ENCODE data around the gene IL27RA.
A peak's percentile ranks its signal among the peaks of the same experiment; 100 is the strongest.

The IL27RA gene

GRCh38 chr19:14031719-14032480 lies at the start of gene IL27RA:
TSS of gene IL27RA (plus strand) at chr19:14031762. CDS start at chr19:14031873, 111 bp downstream.
- Histone ChIP-seq H3K4me1 (ENCODE audit: insufficient read depth, low read length) (no peaks in the 10 kb centered on the region), H3K9ac (ENCODE audit: low read depth, low read length) (peak within 1 kb of the TSS; percentile 56), H3K9me3 (ENCODE audit: control insufficient read depth, insufficient read depth, low read length) (no peaks in the 10 kb centered on the region), H3K36me3 (ENCODE audit: insufficient read depth, low read length) (no peaks in the 10 kb centered on the region)

GRCh38 chr19:13981988-13982501 lies 49.5 kb upstream of the IL27RA start:
- Histone ChIP-seq H3K4me1 (ENCODE audit: insufficient read depth, low read length) (peaks cover 22% of the 10 kb centered on the region), H3K9me3 (ENCODE audit: control insufficient read depth, insufficient read depth, low read length) (no peaks in the 10 kb centered on the region), H3K36me3 (ENCODE audit: insufficient read depth, low read length) (no peaks in the 10 kb centered on the region; the same call in 1 of the 2 replicates), H3K9ac (ENCODE audit: low read depth, low read length) (no peak overlapping the region)

- Histone ChIP-seq H3K4me1 (ENCODE audit: insufficient read depth, low read length) (peaks cover 28% of the 10 kb centered on the region), H3K9me3 (ENCODE audit: control insufficient read depth, insufficient read depth, low read length) (no peaks in the 10 kb centered on the region), H3K9ac (ENCODE audit: low read depth, low read length) (no peak overlapping the region), H3K36me3 (ENCODE audit: insufficient read depth, low read length) (no peaks in the 10 kb centered on the region; the same call in 1 of the 2 replicates)
Observed at GRCh38 chr19:13982773-13983172, 48.8 kb upstream of the IL27RA start.

DNA sequence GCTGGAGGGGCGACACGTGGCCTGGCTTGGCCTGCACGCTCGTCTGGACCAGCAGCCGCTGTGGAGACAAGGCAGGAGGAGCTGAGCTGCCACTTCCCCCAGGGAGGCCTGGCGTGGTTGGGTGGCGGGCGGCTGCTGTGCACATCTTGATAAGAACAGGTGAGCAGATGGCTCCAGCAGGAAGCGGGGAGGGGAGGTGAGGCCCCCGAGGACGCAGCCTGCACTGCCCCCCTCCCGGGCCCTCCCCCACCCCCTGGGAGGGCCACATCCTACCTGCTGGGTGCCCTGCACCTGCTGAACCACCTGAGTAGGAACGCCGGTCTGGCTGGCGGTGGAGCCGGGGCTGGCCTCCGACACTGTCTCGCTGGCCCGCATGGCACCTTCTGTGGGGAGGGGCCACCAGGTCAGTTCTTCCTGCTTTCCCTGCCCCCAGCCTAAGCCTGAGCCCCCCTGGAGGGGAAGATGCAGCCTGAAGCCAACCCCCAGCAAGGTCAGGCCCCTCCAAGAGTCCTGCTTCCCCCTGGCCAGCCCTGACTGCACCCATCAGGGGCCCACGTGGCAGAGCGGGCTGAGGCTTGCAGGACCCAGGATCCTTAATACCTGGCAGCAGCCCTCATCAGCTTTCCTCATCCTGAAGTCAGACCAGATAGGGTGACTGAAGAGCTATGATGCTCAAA lies 48.2 kb upstream of the IL27RA start:
- Histone ChIP-seq H3K9ac (ENCODE audit: low read depth, low read length) (no peak overlapping the region), H3K36me3 (ENCODE audit: insufficient read depth, low read length) (no peaks in the 10 kb centered on the region; the same call in 1 of the 2 replicates), H3K9me3 (ENCODE audit: control insufficient read depth, insufficient read depth, low read length) (no peaks in the 10 kb centered on the region), H3K4me1 (ENCODE audit: insufficient read depth, low read length) (peaks cover 29% of the 10 kb centered on the region)

- Histone ChIP-seq H3K9ac (ENCODE audit: low read depth, low read length) (no peak overlapping the region), H3K36me3 (ENCODE audit: insufficient read depth, low read length) (no peaks in the 10 kb centered on the region; the same call in 1 of the 2 replicates), H3K4me1 (ENCODE audit: insufficient read depth, low read length) (peaks cover 34% of the 10 kb centered on the region), H3K9me3 (ENCODE audit: control insufficient read depth, insufficient read depth, low read length) (no peaks in the 10 kb centered on the region)
Observed at GRCh38 chr19:13984186-13984585, 47.4 kb upstream of the IL27RA start.

DNA sequence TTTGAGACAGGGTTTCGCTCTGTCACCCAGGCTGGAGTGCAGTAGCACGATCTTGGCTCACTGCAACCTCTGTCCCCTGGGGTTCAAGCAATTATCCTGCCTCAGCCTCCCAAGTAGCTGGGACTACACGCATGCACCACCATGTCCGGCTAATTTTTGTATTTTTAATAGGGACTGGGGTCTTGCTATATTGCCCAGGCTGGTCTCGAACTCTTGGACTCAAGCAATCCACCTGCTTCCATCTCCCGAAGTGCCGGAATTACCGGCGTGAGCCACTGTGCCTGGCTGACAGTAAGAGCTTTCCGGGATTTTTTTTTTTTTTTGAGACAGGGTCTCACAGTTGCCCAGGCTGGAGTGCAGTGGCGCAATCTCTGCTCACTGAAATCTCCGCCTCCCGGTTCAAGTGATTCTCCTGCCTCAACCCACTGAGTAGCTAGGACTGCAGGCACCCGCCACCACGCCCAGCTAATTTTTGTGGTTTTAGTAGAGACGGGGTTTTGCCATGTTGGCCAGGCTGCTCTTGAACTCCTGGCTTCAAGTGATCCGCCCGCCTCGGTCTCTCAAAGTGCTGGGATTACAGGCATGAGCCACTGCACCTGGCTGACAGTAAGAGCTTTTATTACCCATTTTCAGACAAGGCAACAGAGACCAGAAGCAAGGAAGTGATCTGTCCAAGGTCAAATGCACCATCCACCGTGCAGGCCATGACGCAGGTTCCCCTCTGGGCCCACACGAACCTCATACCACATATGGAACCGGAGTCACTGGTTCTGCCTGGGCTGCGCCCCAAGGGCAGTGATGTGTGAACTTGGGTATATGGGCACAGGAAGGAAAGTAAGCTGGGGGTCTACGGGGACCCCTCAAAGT lies 46.5 kb upstream of the IL27RA start:
- no peak overlapping the region for H3K9ac ChIP-seq (ENCODE audit: low read depth, low read length)
- H3K4me1 ChIP-seq (ENCODE audit: insufficient read depth, low read length), result peaks cover 42% of the 10 kb centered on the region
- H3K36me3 ChIP-seq (ENCODE audit: insufficient read depth, low read length), result no peaks in the 10 kb centered on the region; the same call in 1 of the 2 replicates
- H3K9me3 ChIP-seq (ENCODE audit: control insufficient read depth, insufficient read depth, low read length), result no peaks in the 10 kb centered on the region

GRCh38 chr19:13985771-13986347 lies 45.7 kb upstream of the IL27RA start:
- H3K4me1 ChIP-seq (ENCODE audit: insufficient read depth, low read length), result peaks cover 42% of the 10 kb centered on the region
- peak overlapping the region; percentile 35 for H3K9ac ChIP-seq (ENCODE audit: low read depth, low read length)
- H3K9me3 ChIP-seq (ENCODE audit: control insufficient read depth, insufficient read depth, low read length), result no peaks in the 10 kb centered on the region
- H3K36me3 ChIP-seq (ENCODE audit: insufficient read depth, low read length), result no peaks in the 10 kb centered on the region; the same call in 1 of the 2 replicates

- H3K4me1 ChIP-seq (ENCODE audit: insufficient read depth, low read length), result peaks cover 42% of the 10 kb centered on the region
- H3K9me3 ChIP-seq (ENCODE audit: control insufficient read depth, insufficient read depth, low read length), result no peaks in the 10 kb centered on the region
- peak overlapping the region; percentile 35 for H3K9ac ChIP-seq (ENCODE audit: low read depth, low read length)
- H3K36me3 ChIP-seq (ENCODE audit: insufficient read depth, low read length), result no peaks in the 10 kb centered on the region; the same call in 1 of the 2 replicates
Observed at GRCh38 chr19:13986348-13986904, 45.1 kb upstream of the IL27RA start.

DNA sequence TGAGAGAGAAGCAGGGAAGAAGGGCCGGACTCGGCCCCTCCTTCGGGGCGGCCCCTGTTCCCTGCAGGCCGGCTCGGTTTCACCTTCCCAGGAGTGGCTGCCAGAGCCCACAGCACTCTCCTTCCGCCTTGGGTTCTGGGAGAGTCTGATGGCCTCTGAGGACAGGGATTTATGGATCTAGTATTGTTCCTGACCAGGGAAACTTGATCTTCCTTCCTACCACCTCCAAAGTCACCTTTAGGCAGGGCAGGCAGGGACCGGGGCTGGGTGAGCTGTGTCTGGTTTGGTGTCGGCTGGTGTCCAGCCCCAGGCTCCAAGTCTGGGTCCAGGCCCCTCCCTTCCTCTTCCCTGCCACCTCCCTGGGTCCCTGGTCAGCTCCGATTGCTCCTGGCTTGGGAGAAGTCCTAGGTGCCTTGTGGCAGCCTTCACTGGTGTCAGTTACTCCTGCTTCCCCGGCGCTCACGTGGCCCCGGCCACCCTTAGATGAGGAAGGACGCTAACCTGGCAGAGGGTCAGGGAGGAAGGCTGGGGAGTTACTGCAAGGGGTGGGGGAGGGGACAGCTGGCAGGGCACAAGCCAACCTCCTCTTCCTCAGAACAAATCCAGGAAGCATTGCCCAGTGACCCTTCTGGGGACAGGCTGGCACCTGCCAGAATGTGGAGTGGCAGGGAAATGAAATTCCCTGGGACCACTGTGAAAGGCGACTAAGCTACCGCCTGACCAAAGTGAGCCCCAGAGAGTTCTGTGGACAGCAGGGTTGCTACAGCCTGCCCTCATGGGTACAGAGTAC lies 44.3 kb upstream of the IL27RA start:
- Histone ChIP-seq H3K9me3 (ENCODE audit: control insufficient read depth, insufficient read depth, low read length) (no peaks in the 10 kb centered on the region), H3K9ac (ENCODE audit: low read depth, low read length) (peak overlapping the region; percentile 24; the same call in 1 of the 2 replicates), H3K4me1 (ENCODE audit: insufficient read depth, low read length) (peaks cover 42% of the 10 kb centered on the region), H3K36me3 (ENCODE audit: insufficient read depth, low read length) (no peaks in the 10 kb centered on the region; the same call in 1 of the 2 replicates)

DNA sequence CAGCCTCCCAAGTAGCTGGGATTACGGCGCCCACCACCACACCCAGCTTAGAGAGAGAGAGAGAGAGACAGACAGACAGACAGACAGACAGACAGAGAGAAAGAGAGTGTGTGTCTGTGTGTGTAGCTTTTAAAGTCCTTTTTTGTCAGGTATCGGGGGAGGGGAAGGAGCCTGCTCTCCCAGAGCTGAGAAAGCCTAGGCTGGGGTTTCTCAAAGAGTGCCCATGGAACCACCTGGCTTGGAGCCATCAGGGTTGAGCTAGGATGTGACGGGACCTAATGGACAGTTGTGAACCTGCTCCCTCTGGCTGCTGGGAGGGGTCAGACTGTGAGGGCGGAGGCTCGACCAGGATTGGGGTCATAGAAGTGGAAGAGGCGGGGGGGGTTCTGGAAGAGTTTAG lies 42.1 kb upstream of the IL27RA start:
- Histone ChIP-seq H3K9ac (ENCODE audit: low read depth, low read length) (no peak overlapping the region), H3K36me3 (ENCODE audit: insufficient read depth, low read length) (no peaks in the 10 kb centered on the region), H3K4me1 (ENCODE audit: insufficient read depth, low read length) (peaks cover 39% of the 10 kb centered on the region), H3K9me3 (ENCODE audit: control insufficient read depth, insufficient read depth, low read length) (no peaks in the 10 kb centered on the region)

DNA sequence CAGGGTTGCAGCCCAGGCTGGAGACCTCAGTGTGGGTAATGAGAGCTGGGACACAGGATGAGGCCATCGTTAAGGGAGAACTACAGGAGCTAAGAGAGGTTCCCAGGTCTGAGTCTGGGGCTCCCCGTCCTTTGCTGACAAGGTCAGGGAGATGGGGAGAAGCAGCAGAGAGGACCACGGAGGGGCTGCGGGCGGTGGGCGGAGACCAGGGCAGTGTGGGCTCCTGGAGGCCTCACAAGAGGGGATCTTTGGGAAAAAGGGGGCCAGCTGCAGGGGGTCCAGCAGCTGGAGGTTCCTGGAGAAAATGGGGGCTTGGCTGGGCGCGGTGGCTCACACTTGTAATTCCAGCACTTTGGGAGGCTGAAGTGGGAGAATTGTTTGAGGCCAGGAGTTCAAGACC lies 41.5 kb upstream of the IL27RA start:
- H3K36me3 ChIP-seq (ENCODE audit: insufficient read depth, low read length), result no peaks in the 10 kb centered on the region
- H3K4me1 ChIP-seq (ENCODE audit: insufficient read depth, low read length), result peaks cover 39% of the 10 kb centered on the region
- H3K9me3 ChIP-seq (ENCODE audit: control insufficient read depth, insufficient read depth, low read length), result no peaks in the 10 kb centered on the region
- H3K9ac ChIP-seq (ENCODE audit: low read depth, low read length), result no peak overlapping the region

- Histone ChIP-seq H3K9ac (ENCODE audit: low read depth, low read length) (no peak overlapping the region), H3K4me1 (ENCODE audit: insufficient read depth, low read length) (peaks cover 24% of the 10 kb centered on the region), H3K36me3 (ENCODE audit: insufficient read depth, low read length) (no peaks in the 10 kb centered on the region), H3K9me3 (ENCODE audit: control insufficient read depth, insufficient read depth, low read length) (no peaks in the 10 kb centered on the region)
Observed at GRCh38 chr19:13992025-13992424, 39.5 kb upstream of the IL27RA start.

Data from ES-I3 (cell line).